Peyer's patch (tissue), 4 donors: ENCODE measurements around the gene CLEC4D. TPM values are rescaled to one million over a fixed set of nuclear protein-coding genes. Genes with fewer than 3 reads are reported as not detected.

ENCODE experiments used
- DNase-seq, 3 donors: peaks; one replicate each; pipeline ENCODE4 v3.0.0-alpha.2; 2017 to 2019
- H3K27ac ChIP-seq, 4 donors: fragments of 200-600 bp; sonication (generic); one replicate each; pipeline ENCODE4 v1.5.1; 2016 to 2019
- H3K27me3 ChIP-seq, 2 donors: fragments of 200-600 bp; sonication (generic); one replicate each; pipeline ENCODE4 v1.5.1; 2019
- H3K36me3 ChIP-seq, 3 donors: fragments of 200-600 bp; sonication (generic); one replicate each; pipeline ENCODE4 v1.5.1; 2016 to 2019
- H3K4me1 ChIP-seq, 4 donors: fragments of 200-600 bp; sonication (generic); one replicate each; pipeline ENCODE4 v1.5.1; 2016 to 2019
- H3K4me3 ChIP-seq, 4 donors: fragments of 200-600 bp; sonication (generic); 1 replicate in 3 of 4; 2 replicates in 1 of 4; pipeline ENCODE4 v1.5.1; 2016 to 2019; ENCODE audit warnings: mild to moderate bottlenecking in 1 of 4
- H3K9me3 ChIP-seq, 4 donors: fragments of 200-600 bp; sonication (generic); one replicate each; pipeline ENCODE4 v1.5.1; 2016 to 2019; ENCODE audit warnings: mild to moderate bottlenecking in 1 of 4
- POLR2A ChIP-seq, 2 donors: fragments of 450-650 bp; IDR thresholded peaks; one replicate each; pipeline ENCODE4 v1.5.1; 2017; ENCODE audit warnings: antibody characterized with exemption in 2 of 2, mild to moderate bottlenecking in 2 of 2, moderate library complexity in 2 of 2
- total RNA-seq, 4 donors: library from RNA; depleted of rRNA; stranded (reverse); fragments of >200 nt; gene quantifications; one replicate each; pipeline ENCODE4 v1.1.0, GENCODE V29; 2016
- TF ChIP-seq, protein P1 (sequence below), 6 experiments: fragments of 450-650 bp in 4 of 6; fragments of 200-600 bp in 2 of 6; sonication (generic) in 1 of 6; IDR thresholded peaks; one replicate each; pipeline ENCODE4 v1.5.1; 2017 to 2019; ENCODE audit warnings: antibody characterized with exemption in 6 of 6, mild to moderate bottlenecking in 3 of 6, moderate library complexity in 1 of 6

The CLEC4D gene
- total RNA-seq, 4 donors from 2014 or later, result not detected

DNA sequence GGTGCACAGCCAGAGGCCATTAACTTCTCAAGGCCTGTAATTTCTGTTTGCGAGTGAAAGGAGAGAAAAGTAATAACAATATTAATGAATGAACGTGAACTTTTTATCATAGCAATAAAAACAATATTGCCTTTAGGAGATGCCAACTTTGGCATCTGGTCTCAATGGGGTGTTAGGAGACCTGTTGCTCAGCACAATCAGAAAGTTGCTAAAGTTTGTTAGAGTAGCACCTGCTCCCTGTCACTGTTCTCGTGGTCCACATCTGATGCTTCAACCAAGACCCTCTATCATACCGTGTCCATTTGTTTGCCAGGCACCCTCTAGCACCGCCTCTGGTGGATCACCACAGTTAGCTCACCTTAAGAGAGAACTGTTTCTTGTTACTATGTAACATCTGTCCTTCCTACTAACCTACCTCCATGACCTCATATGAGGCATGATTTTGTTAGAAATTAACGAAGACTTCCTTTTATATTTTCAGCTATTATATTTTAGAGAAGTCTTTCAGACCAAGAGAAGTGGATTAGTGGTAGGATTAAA lies 39.9 kb downstream of the CLEC4D start:
- no peaks in the 10 kb centered on the region for H3K36me3 ChIP-seq

DNA sequence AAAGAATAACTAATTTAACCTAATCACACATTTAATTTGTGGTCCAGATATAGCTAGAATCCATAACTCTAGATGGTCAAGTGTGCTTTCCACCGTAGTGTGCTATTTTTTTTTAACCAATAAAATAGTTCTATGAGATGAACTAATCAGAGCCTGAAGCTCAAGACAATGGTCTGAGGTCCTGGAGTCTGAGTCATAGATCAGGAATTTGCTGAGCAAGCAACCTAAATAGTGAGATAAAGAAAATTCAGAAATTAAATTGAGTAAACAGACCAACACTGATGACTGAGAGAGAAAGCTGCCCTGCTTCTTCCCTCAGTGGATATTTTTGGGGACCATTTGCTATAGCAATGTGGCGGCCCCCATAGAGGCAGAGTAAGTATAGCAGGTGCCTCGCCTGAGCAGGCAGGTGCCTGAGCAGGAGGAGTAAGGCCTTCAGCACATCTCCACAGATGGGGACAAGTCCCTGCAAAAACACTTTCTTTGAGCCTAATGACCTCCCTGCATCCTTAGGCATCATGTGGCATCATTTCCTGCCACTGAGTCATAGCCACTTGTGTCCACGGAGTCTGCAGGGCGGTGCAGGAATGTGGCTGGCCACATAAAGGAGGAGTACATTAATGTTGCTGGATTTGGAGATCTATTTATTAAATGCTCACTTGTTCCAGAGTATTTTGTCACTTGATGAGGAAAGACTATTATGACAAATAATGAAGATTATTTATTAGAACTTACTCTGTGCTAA lies 41.3 kb downstream of the CLEC4D start:
- no peaks in the 10 kb centered on the region for H3K36me3 ChIP-seq
- no peak overlapping the region for H3K27ac ChIP-seq
- DNase-seq, result no peak
- TF ChIP-seq, protein P1, sequence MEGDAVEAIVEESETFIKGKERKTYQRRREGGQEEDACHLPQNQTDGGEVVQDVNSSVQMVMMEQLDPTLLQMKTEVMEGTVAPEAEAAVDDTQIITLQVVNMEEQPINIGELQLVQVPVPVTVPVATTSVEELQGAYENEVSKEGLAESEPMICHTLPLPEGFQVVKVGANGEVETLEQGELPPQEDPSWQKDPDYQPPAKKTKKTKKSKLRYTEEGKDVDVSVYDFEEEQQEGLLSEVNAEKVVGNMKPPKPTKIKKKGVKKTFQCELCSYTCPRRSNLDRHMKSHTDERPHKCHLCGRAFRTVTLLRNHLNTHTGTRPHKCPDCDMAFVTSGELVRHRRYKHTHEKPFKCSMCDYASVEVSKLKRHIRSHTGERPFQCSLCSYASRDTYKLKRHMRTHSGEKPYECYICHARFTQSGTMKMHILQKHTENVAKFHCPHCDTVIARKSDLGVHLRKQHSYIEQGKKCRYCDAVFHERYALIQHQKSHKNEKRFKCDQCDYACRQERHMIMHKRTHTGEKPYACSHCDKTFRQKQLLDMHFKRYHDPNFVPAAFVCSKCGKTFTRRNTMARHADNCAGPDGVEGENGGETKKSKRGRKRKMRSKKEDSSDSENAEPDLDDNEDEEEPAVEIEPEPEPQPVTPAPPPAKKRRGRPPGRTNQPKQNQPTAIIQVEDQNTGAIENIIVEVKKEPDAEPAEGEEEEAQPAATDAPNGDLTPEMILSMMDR (IDR thresholded peaks at IDR 0.05), result no peak
- TF ChIP-seq POLR2A (IDR thresholded peaks at IDR 0.05), result no peak
- H3K9me3 ChIP-seq, result no peaks in the 10 kb centered on the region
- H3K4me3 ChIP-seq, result no peak overlapping the region
- H3K27me3 ChIP-seq, result no peaks in the 10 kb centered on the region
- no peaks in the 10 kb centered on the region for H3K4me1 ChIP-seq

More for the DNA sequence above, 39.9 kb downstream of the CLEC4D start:
- TF ChIP-seq POLR2A (IDR thresholded peaks at IDR 0.05), result no peak
- TF ChIP-seq, protein P1 (IDR thresholded peaks at IDR 0.05), result peak in 1 of 6 experiments; percentile 4
- Histone ChIP-seq H3K27me3 (no peaks in the 10 kb centered on the region), H3K27ac (no peak overlapping the region), H3K9me3 (no peaks in the 10 kb centered on the region), H3K4me3 (no peak overlapping the region), H3K4me1 (no peaks in the 10 kb centered on the region)
- DNase-seq, result no peak

DNA sequence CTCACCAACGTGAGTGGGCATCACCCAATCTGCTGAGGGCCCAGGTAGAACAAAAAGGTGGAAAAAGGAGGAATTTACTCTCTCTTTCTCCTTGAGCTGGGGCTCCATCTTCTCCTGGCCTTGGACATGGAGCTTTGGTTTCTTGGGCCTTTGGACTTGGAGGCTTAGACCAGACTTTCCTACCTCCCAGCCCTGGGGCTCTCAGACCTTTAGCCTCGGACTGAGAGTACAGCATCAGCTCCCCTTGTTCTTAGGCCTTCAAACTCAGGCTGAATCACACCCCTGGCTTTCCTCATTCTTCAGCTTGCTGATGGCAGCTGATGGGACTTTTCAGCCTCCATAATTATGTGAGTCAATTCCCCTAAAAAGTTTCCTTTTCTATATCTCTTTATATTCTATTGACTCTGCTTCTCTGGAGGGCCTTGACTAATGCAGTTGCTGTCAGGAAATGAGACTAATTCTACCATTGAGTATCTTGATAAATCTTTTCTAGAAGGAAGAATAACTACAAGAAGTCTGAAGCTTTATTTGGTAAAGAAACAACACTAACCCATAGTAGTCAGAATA lies 43.3 kb downstream of the CLEC4D start:
- DNase-seq, result no peak
- no peaks in the 10 kb centered on the region for H3K36me3 ChIP-seq
- H3K9me3 ChIP-seq, result no peaks in the 10 kb centered on the region
- H3K4me3 ChIP-seq, result no peak overlapping the region
- H3K4me1 ChIP-seq, result no peaks in the 10 kb centered on the region
- TF ChIP-seq POLR2A (IDR thresholded peaks at IDR 0.05), result no peak
- TF ChIP-seq, protein P1 (IDR thresholded peaks at IDR 0.05), result no peak
- H3K27me3 ChIP-seq, result no peaks in the 10 kb centered on the region
- H3K27ac ChIP-seq, result no peak overlapping the region

DNA sequence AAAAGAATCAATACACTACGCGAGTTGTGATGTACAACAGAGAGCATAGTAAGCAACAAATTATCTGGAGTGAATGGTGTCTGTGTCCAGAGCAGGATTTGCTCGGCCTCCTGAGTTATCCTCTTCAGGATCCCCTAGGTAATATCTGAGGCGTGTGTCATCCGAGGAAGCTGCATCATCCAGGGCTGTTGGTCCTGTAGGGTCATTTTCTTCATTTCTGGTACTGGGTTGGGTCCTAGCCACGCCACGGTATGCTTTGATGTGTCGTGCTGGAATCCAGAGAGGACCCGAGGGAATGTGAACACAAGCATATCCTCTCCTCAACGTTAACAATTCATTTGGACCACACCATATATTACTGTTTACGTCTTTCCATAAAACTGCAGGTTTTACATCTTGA lies 46.4 kb downstream of the CLEC4D start:
- TF ChIP-seq, protein P1 (IDR thresholded peaks at IDR 0.05), result no peak
- no peak for TF ChIP-seq POLR2A (IDR thresholded peaks at IDR 0.05)
- no peaks in the 10 kb centered on the region for H3K36me3 ChIP-seq
- no peaks in the 10 kb centered on the region for H3K27me3 ChIP-seq
- H3K4me3 ChIP-seq, result no peak overlapping the region
- no peak overlapping the region for H3K27ac ChIP-seq
- H3K9me3 ChIP-seq, result no peaks in the 10 kb centered on the region
- H3K4me1 ChIP-seq, result no peaks in the 10 kb centered on the region
- DNase-seq, result no peak

DNA sequence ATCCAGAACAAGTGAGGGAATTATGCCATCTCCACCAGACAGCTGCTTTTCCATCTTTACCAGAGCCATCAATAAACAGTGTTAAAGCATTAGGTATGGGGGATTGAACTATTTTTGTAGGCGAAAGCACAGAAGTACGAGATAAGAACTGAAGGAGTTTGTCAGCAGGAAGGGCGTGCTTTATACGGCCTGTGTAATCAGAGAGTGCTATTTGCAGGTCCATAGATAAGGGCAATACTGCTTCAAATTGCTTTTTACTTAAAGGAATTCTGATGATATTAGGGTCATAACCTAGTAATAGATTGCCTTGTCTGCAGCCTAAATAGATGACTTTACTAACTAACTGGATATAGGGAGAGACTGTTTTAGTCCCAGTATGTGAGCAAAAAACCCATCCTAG lies 47.7 kb downstream of the CLEC4D start:
- no peaks in the 10 kb centered on the region for H3K27me3 ChIP-seq
- DNase-seq, result no peak
- TF ChIP-seq, protein P1 (IDR thresholded peaks at IDR 0.05), result no peak
- TF ChIP-seq POLR2A (IDR thresholded peaks at IDR 0.05), result no peak
- no peak overlapping the region for H3K27ac ChIP-seq
- no peaks in the 10 kb centered on the region for H3K9me3 ChIP-seq
- H3K4me3 ChIP-seq, result no peak overlapping the region
- H3K36me3 ChIP-seq, result no peaks in the 10 kb centered on the region
- no peaks in the 10 kb centered on the region for H3K4me1 ChIP-seq
